Neural cell (in vitro differentiated cells): Measurements from ENCODE around the gene LY6G5B.

ENCODE experiments used
- CTCF ChIP-seq: fragments of 450-650 bp; IDR thresholded peaks from 2 replicates; pipeline ENCODE4 v1.5.1; 2014; ENCODE audit warnings: antibody characterized with exemption, mild to moderate bottlenecking, moderate library complexity; ENCODE audit not compliant: poor library complexity, severe bottlenecking
- EP300 ChIP-seq: fragments of 450-650 bp; conservative IDR thresholded peaks from 2 replicates; pipeline ENCODE4 v1.6.1; 2014; ENCODE audit warnings: antibody characterized with exemption, mild to moderate bottlenecking, moderate library complexity; ENCODE audit not compliant: poor library complexity, severe bottlenecking
- EZH2 ChIP-seq: fragments of 200-600, 300-800 bp; shearing (Covaris generic), sonication (generic); IDR thresholded peaks from 2 replicates; pipeline ENCODE4 v1.6.1; 2014; ENCODE audit warnings: antibody characterized with exemption, low read length, borderline replicate concordance, mild to moderate bottlenecking; ENCODE audit not compliant: insufficient read depth, poor library complexity, severe bottlenecking
- POLR2AphosphoS5 ChIP-seq: IDR thresholded peaks from 2 replicates; pipeline ENCODE4 v1.6.1; 2012
- RAD21 ChIP-seq: fragments of 450-650 bp; conservative IDR thresholded peaks from 2 replicates; pipeline ENCODE4 v1.6.1; 2014; ENCODE audit warnings: antibody characterized with exemption, mild to moderate bottlenecking, moderate library complexity
- SMC3 ChIP-seq: fragments of 450-650 bp; conservative IDR thresholded peaks from 2 replicates; pipeline ENCODE4 v1.6.1; 2014; ENCODE audit warnings: antibody characterized with exemption, mild to moderate bottlenecking, moderate library complexity; ENCODE audit not compliant: poor library complexity
- TAF1 ChIP-seq: IDR thresholded peaks from 2 replicates; pipeline ENCODE4 v1.6.1; 2012; ENCODE audit warnings: low read depth
- TF ChIP-seq, protein P1 (sequence below): IDR thresholded peaks from 2 replicates; pipeline ENCODE4 v1.6.1; 2012; ENCODE audit warnings: borderline replicate concordance

DNA sequence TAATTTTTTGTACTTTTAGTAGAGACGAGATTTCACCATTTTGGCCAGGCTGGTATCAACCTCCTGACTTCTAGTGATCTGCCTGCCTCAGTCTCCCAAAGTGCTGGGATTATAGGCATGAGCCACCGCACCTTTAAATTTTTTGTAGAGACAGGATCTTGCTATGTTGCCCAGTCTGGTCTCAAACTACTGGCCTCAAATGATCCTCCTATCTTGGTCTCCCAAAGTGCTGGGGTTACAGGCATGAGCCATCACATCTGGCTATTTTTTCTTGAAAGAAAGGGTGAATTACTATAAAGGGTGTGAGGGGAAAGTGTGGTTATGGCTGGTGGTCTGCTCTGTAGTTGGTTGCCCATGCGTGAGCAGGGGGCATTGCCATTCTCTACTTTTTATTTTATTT is 38.4 kb downstream of the LY6G5B start:
- TF ChIP-seq CTCF (no peak), EP300 (no peak), EZH2 (no peak), RAD21 (no peak), POLR2AphosphoS5 (no peak), TAF1 (no peak), SMC3 (no peak)
- TF ChIP-seq, protein P1, sequence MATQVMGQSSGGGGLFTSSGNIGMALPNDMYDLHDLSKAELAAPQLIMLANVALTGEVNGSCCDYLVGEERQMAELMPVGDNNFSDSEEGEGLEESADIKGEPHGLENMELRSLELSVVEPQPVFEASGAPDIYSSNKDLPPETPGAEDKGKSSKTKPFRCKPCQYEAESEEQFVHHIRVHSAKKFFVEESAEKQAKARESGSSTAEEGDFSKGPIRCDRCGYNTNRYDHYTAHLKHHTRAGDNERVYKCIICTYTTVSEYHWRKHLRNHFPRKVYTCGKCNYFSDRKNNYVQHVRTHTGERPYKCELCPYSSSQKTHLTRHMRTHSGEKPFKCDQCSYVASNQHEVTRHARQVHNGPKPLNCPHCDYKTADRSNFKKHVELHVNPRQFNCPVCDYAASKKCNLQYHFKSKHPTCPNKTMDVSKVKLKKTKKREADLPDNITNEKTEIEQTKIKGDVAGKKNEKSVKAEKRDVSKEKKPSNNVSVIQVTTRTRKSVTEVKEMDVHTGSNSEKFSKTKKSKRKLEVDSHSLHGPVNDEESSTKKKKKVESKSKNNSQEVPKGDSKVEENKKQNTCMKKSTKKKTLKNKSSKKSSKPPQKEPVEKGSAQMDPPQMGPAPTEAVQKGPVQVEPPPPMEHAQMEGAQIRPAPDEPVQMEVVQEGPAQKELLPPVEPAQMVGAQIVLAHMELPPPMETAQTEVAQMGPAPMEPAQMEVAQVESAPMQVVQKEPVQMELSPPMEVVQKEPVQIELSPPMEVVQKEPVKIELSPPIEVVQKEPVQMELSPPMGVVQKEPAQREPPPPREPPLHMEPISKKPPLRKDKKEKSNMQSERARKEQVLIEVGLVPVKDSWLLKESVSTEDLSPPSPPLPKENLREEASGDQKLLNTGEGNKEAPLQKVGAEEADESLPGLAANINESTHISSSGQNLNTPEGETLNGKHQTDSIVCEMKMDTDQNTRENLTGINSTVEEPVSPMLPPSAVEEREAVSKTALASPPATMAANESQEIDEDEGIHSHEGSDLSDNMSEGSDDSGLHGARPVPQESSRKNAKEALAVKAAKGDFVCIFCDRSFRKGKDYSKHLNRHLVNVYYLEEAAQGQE, result no peak
